SHP77 treated with DMSO at 0.1 percent for 48 hours (cell line): ENCODE measurements around the gene NT5C.
"Not testable (repeated sequence)": the region's sequence is repeated elsewhere in the genome, so short reads cannot be mapped to it uniquely, and the experiment has no call there.

Source experiments
- DNase-seq: peaks from one replicate; lab custom pipeline; 2025; lab: John Stamatoyannopoulos, UW

Gene NT5C

GRCh38 chr17:75144816-75145512 is 13.4 kb upstream of the NT5C start:
- no peak for DNase-seq

DNA sequence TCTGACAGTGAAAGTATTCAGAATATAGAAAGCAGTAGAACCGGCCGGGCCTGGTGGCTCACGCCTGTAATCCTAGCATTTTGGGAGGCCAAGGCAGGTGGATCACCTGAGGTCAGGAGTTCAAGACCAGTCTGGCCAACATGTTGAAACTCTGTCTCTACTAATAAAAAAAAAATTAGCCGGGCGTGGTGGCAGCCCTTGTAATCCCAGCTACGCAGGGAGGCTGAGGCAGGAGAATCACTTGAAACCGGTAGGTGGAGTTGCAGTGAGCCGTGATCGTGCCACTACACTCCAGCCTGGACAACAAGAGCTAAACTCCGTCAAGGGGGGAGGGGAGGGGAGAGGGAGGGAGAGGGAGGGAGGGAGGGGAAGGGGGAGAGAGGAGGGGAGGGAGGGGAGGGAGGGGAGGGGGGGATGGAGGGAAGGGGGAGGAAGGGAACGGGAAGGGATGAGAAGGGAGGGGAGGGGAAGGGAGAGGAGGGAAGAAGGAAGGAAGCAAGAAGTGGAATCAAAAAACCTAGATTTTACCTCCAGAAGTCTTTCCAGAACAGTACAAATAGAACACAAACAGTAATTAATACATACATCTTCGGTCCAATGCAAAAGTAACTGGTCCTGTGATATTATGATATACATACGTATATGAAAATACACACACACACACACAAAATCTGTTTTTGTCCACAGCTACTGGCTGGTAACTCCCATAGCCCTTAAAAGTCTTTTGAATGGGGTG is 10.9 kb upstream of the NT5C start:
- no peak for DNase-seq

DNA sequence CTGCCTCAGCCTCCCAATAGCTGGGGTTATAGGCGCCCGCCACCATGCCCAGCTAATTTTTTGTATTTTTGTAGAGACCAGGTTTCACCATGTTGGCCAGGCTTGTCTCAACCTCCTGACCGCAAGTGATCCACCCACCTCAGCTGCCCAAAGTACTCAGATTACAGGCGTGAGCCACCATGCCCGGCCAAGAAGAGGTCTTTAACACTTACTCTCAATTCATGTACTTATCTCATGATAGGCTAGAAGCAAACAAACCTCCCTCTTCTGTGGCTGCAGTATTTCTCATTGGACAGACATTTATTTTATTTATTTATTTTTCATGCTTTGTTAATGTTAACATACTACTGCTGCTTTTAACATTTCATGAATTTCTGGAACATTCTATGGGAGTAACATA is 7.0 kb upstream of the NT5C start:
- no peak for DNase-seq

GRCh38 chr17:75137762-75138161 is 6.2 kb upstream of the NT5C start:
- DNase-seq = not testable (repeated sequence)

DNA sequence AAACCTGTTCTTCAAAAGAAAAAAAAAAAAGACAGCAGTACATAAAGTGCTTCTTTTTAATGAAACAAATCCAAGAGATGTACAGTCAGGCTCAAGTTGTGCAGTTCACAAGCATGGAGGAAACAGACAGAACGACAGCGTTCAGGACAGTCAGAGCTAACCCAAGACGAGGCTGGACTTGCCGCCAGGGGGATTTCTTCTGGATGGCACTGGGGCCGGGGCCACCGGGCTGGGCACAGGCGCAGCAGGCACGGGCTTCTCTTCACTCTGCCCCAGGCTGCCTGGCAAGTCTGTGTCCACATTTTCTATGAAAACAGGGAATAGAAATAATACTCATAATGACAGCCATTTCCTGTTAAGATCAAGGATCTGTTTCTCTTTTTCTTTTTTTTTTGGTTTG is 4.4 kb upstream of the NT5C start:
- no peak for DNase-seq

GRCh38 chr17:75135452-75135851 is 3.9 kb upstream of the NT5C start:
- DNase-seq = no peak

GRCh38 chr17:75133607-75134347 is 2.2 kb upstream of the NT5C start:
- DNase-seq = not testable (repeated sequence)

DNA sequence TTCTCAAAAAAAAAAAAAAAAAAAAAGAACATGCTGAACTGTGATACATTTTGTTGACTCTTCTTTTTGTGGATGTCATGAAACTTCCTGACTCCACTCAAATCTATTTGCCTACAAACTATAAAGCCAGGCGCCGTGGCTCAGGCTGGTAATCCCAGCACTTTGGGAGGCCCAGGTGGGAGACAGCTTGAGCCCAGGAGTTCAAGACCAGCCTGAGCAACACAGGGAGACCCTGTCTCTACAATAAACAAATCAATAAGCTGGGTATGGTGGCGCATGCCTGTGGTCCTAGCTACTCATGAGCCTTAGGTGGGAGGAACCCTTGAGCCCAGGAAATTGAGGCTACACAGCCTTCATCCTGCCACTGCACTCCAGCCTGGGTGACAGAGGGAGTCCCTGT is 1.5 kb upstream of the NT5C start:
- DNase-seq = no peak

DNA sequence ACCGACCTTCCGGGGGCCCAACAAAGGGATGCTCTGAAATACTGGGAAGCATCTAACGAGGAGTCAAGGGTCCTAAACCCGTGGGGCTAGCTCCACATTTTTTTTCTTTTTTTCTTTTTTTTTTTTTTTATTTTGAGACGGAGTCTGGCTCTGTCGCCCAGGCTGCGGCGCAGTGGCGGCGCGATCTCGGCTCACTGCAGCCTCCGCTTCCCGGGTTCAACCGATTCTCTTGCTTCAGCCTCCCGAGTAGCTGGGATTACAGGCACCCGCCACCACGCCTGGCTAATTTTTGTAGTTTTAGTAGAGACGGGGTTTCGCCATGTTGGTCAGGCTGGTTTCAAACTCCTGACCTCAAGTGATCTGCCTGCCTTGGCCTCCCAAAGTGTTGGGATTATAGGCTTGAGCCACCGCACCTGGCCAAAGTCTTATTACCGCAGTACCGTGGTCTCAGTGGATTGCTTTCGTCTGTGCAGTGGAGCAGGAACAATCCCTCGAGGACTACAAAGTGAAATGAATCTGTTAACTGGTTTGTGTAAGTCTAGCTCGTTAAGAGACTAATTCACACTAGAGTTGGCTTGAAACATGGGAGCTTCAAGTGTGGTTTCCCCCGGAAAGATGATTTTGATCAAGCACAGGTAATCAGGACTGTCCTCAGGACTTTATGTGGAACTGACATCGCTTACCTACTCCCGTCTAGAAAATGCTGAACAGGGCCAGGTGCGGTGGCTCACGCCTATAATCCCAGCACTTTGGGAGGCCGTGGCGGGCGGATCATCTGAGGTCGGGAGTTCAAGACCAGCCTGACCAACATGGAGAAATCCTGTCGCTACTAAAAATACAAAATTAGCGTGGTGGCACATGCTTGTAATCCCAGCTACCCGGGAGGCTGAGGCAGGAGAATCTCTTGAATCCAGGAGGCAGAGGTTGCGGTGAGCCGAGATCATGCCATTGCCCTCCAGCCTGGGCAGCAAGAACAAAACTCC is 767 bp upstream of the NT5C start:
- not testable (repeated sequence) for DNase-seq

GRCh38 chr17:75130632-75131277 is 787 bp downstream of the NT5C start:
- DNase-seq = peak; percentile 40

GRCh38 chr17:75130059-75130631 is 1.4 kb downstream of the NT5C start:
- DNase-seq = no peak

DNA sequence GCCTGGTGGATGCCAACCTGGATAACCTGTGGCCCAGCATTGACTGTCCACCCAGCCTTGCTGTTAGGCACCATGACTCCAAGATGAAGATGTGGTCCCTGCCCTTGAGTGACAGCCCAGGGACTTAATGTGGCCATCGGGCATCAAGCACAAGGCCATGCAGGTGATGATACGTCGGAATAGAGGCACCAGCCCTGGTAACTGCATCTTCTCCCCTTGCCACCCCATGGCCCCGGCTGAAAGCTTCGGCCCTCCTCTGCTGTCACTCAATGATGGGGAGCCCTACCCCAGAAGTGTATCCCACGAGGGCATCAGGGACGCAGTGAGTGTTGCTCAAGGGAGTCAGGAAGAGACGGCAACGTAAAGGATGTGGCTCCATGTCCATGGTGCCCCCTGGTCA is 2.0 kb downstream of the NT5C start:
- DNase-seq = no peak

DNA sequence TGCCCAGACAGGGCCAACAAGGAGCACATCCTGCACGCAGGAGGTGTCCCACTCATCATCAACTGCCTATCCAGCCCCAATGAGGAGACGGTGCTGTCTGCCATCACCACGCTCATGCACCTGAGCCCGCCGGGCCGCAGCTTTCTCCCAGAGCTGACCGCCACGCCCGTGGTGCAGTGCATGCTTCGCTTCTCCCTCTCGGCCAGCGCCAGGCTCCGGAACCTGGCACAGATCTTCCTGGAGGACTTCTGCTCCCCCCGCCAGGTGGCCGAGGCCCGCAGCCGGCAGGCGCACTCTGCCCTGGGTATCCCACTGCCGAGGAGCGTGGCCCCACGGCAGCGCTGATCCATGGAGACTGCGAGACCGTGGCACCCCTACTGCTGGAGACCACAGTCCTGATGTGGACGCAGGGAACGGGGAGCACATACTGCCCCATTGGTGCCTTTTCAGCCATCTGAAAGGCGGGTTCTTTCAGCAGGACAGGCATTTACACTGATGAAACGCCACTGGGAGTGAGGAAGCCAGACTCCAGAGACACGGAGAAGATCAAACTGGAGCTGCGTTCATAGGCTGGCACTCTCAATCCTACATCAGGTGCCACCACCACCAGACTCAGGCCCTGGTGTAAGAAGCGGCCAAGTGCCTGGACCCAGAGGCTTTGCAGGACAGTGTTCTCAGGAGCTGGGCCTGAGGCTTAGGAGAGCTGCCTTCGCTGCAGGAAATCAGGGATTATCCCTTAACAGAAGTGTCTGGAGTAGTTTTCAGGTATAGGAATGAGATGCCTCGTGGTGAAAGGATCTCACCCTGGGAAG is 2.6 kb downstream of the NT5C start:
- no peak for DNase-seq

DNA sequence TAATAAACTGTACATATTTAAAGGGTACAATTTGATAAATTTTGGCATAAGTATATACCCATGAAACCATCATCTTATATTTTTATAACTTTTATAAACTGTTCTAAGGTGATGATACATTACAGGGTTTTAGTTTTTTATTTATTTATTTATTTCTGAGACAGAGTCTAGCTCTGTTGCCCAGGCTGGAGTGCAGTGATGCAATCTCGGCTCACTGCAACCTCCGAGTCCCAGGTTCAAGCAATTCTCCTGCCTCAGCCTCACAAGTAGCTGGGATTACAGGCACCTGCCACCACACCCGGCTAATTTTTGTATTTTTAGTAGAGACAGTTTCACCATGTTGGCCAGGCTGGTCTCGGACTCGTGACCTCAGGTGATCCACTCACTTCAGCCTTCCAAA is 3.6 kb downstream of the NT5C start:
- not testable (repeated sequence) for DNase-seq

DNA sequence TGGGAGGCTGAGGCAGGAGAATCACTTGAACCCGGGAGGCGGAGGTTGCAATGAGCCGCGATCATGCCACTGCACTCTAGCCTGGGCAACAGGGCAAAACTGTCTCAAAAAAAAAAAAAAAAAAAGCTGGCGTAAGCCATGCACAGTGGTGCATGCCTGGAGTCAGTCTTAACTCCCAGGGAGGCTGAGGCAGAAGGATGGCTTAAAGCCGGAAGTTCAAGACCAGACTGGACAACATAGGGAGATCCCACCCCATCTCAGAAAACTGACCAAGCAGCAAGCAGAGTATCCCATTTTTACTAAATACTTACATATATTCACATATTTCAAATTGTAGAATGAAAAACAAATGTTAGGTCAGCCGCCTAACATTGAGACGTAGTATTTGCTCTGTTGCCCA is 4.6 kb downstream of the NT5C start:
- no peak for DNase-seq

GRCh38 chr17:75125984-75126383 is 5.6 kb downstream of the NT5C start:
- no peak for DNase-seq

- DNase-seq = no peak
Observed at GRCh38 chr17:75124819-75125162, 6.8 kb downstream of the NT5C start.

- DNase-seq = peak; percentile 98
Observed at GRCh38 chr17:75124041-75124818, 7.3 kb downstream of the NT5C start.

DNA sequence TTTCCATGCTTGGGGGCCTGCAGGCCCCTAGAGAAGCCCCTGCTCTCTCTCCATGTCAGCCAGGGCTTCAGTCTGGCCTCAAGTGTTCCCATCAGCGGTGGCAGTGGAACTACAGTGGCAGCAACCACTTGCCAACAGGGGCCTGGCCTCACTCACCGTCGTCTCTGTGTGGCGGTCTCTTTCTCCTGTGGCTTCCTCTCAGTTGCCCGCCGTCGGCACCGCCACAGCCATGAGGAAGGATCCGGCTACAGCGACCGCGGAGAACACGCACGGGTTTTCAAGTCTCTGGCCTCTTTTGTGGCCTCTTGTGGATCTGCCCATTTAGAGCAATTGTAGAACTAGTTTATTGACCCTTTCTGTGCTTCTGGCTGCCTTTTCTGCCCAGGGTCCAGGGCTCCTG is 13.2 kb downstream of the NT5C start:
- no peak for DNase-seq
